HL-60/S4 treated with retinoic acid at 250 ng/mL for 4 days and 3 days (cell line): Measurements from ENCODE around the gene IP6K3.

ENCODE experiments used
- in situ Hi-C: fragments of 300-500 bp; cut with MboI; formaldehyde crosslinking; loops from 2 replicates; pipeline ENCODE4 v1.7.0; 2022; ENCODE audit warnings: low sequenced_read_pairs

Gene IP6K3

GRCh38 chr6:33709605-33710295 is 37.0 kb downstream of the IP6K3 start:
- in situ Hi-C loops = loop anchor here (10.0 kb wide), 1 partner anchor 125 kb away; the partner anchor contains the start of gene BAK1

DNA sequence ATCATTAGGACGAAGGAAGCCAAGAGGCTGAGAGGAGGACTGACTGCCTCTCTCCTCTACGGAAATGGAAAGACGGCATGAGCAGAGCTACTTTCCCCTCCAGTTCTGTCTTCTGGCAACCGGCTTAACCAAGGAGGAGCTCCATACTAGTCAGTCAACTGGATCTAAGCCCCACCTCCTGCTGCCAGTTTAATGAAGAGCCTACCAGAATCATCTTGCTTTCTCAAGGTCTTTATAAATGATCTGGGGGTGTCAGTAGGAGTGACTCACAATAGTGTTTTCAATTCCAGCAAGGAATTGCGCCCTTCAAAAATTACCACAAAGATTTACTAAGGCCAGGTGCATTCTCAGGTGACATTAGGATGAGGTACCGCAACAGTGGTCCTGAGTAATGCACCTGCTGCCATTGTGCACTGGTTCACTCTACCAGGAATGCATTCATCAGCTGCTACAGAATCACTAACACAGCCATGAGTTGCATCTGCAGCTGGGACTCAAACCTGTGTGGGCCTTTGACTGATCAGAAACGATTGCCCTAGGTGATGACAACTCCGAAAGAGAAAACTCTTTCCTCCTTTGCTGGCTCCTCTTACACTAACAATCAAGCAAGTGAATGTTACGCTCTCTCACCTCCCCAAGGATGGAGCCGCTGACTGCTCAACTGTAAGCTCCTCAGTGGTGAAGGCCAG is 38.0 kb downstream of the IP6K3 start:
- in situ Hi-C loops = loop anchor here (10.0 kb wide), 1 partner anchor 124 kb away; the partner anchor contains the start of gene BAK1

DNA sequence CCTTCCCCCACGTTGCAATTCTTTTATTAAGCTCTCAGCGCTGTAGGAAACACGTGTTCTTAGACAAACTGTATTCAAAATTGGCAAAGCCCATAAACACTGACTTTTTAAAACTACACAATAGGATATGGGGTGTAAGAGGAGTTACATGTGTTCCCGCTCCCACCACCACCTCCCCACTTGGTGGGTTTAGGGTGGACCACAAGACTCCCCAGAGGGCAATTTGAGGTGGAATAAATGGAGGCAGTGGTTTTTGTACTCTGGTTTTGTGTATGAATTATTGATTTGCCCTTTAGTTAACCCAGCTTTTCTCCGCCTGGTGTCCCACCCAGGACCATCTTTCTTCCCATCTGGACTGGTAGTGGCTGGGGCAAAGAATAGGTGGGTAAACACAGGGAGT is 38.9 kb downstream of the IP6K3 start:
- in situ Hi-C loops = loop anchor here (10.0 kb wide), 1 partner anchor 123 kb away; the partner anchor contains the start of gene BAK1

GRCh38 chr6:33705955-33706725 is 40.6 kb downstream of the IP6K3 start:
- in situ Hi-C loops = loop anchor here (10.0 kb wide), 1 partner anchor 121 kb away; the partner anchor contains the start of gene BAK1

GRCh38 chr6:33705268-33705885 is 41.3 kb downstream of the IP6K3 start:
- in situ Hi-C loops = loop anchor here (10.0 kb wide), 1 partner anchor 121 kb away; the partner anchor contains the start of gene BAK1

DNA sequence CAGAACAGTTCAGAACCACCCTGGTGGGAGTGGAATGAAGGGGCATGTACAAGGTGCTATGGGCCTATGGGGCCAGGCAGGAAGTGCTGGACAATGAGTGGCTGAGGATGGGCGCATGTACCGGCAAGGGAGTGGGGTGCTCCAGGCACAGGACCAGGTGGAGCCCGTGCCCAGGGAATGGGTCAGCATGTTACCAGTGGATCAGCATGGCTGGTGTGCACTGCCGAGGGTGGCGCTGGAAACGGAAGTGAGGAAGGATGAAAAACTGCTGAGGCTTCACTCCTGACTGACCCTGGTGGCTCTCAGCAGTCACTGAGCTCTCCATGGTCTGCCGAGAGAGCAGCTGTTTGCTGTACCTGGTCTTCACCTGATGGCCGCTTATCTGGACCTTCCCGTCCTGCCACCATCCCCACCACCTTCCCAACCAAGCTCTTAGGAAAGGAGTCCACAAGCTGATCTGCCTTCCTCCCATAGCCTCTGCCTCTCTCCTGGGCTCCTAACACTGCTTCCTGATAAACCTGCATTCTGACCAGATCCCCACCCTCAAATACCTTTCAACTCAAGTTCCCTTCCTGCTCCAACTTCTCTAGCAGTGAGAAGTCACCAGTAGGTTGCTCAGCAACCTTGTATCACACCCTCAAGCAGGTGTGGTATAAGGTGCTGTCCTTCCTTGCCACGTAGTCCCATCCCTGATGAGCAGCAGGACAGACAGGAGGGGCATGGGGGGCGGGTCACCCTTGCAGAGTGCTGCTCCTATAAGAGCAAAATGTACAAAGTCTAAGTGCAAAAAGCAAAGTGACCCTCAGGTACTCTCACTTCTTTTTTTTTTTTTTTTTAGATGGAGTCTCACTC is 42.3 kb downstream of the IP6K3 start:
- in situ Hi-C loops = loop anchor here (10.0 kb wide), 1 partner anchor 120 kb away; the partner anchor contains the start of gene BAK1

DNA sequence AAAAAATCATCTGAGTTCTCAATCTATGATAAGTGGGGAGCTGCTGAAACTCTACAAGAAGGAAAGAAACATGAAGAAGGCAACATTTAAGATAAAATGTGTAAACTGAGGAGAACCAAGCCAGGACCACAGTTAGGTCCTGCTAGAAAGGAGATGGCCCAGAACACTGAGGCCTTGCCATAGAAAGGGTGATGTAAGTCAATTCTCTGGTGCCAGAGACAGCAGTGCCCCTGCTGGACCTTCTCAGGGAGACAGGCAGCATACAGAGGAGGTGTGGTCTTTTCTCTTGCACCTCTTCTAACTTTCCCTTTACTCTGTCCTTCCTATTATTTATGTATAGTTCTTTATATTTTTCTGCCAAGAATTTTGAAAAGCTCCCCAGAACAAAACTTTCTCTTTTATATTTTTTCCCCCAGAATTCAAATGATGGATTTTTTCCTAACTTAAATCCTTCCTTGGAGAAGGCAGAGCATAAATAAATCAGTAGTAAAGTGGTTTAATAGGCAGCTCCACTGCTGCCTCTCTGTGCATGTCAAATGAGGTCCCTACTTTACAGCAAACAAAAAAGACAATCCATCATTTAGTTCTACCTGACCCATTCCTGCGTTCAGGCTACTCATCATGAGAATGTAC is 44.2 kb downstream of the IP6K3 start:
- in situ Hi-C loops = loop anchor here (10.0 kb wide), 1 partner anchor 118 kb away; the partner anchor contains the start of gene BAK1

- in situ Hi-C loops = loop anchor here (10.0 kb wide), 1 partner anchor 116 kb away; the partner anchor contains the start of gene BAK1
Observed at GRCh38 chr6:33700391-33701050, 46.2 kb downstream of the IP6K3 start.

- in situ Hi-C loops = loop anchor here (10.0 kb wide), 1 partner anchor 115 kb away; the partner anchor contains the start of gene BAK1
Observed at GRCh38 chr6:33699739-33700138, 47.0 kb downstream of the IP6K3 start.

DNA sequence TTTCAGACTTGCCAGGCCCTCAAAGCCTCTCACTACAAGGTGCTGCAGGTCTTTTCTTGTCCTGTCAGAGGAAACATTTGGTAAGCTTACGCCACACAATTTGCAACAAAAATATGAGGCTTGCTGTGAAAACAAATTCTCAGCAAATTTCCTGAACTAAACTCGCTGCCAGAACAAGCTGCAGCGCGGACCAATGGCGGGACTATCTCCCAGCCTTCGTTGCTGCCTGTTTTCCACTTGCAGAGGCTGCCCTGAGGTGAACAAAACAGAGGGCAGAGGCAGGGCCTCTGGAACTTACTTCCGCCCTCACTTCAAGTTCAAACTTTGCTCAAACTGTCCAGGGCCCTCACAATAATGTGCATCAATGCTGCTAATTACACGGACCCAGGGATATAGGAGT is 47.6 kb downstream of the IP6K3 start:
- in situ Hi-C loops = no loop called here

DNA sequence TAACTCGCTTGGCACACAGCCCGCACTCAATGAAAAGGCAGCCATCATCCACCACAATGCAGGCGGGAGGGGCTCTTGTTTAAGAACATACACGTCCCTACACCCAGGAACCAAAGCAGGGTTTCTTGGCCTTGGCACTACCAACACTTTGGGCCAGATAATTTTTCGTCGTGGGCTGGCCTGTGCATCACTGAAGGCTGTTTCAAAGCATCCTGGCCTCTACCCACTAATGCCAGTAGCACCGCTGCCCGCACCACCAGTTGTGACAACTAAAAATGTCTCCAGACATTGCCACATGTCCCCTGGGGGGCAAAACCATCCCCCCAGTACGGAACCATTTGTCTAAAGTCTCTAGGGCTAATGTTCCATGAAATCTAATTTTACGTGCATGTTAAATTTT is 48.2 kb downstream of the IP6K3 start:
- in situ Hi-C loops = no loop called here

- in situ Hi-C loops = no loop called here
Observed at GRCh38 chr6:33697845-33698244, 48.9 kb downstream of the IP6K3 start.

- in situ Hi-C loops = no loop called here
Observed at GRCh38 chr6:33696548-33697518, 49.9 kb downstream of the IP6K3 start.

GRCh38 chr6:33696076-33696475 is 50.6 kb downstream of the IP6K3 start:
- in situ Hi-C loops = no loop called here

GRCh38 chr6:33695451-33695887 is 51.2 kb downstream of the IP6K3 start:
- in situ Hi-C loops = no loop called here

- in situ Hi-C loops = no loop called here
Observed at GRCh38 chr6:33694977-33695376, 51.7 kb downstream of the IP6K3 start.

DNA sequence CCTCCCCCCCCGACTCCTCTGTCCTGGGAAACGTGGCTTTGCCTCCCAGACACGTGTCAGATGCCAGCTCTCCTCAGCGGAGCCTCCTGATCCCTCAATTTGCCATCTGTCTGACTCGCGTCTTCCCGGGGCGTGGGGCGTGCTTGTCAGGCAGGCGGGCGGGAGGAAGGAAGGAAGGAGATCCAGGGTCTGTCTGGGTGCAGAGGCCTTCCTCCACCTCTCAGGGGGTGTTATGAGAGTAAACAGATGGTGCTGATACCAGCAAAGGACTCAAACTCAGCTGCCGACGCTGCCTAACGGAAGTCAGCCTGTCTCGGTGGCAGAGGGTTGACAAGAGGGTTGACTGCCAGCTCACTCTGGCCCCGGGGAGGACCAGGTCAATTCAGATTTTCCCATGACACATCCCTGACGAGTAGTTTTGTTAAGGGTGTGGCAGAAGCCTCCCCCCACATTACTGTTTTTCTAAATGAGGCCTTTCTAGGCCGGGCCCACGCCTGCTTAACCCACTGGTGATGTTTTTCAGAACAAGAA is 52.2 kb downstream of the IP6K3 start:
- in situ Hi-C loops = no loop called here
